ENCODE data around the gene OR9G4.

OR9G4 gene

GRCh38 chr11:56748597-56748996 lies at the start of gene OR9G4:
Gene OR9G4, minus strand, starts transcription at chr11:56748697. Its CDS starts 4,931 bp downstream, at chr11:56743766.
- DNase-seq: no peak

- DNase-seq: peak; percentile 44 to 75
Measured at GRCh38 chr11:56783448-56784041, 35.0 kb upstream of the OR9G4 start.

- peak; percentile 40 to 56 for DNase-seq
Measured at GRCh38 chr11:56782167-56782847, 33.8 kb upstream of the OR9G4 start.

DNA sequence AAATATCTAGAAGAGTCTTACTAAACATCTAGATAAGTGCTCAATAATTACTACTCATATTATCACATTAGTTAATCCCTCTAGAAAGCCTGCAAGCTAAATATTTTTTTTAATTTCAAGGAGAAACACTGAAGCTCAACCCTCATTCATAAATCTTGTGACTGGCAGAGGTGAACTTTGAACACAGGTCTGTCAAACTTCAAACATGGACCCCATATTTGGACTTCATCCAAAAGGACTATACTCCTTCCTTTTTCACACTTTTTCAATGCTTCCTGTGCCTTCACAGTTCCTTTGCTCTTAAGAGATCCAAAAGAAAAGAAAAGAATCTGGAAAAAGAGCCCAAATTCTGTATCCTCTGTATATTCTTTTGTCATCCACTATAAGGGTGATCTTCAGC lies 28.3 kb upstream of the OR9G4 start:
- DNase-seq: no peak

DNA sequence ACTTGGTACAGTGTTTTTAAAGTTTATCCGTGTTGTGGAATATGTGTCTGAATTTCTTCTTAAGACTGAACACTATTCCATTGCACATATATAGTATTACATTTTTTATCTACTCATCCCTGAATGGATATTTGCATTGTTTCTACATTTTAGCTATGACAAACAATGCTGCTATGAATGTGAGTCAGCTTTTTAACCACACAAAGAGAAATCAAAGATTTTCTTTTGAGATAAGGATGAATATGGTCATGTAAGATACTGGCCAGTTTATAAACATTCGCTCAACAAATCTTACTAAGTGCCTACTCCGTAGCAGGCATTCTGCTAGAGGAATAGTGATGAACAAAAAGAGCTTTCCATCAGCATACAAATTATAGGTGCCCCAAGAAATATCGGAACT lies 16.5 kb upstream of the OR9G4 start:
- DNase-seq: no peak

DNA sequence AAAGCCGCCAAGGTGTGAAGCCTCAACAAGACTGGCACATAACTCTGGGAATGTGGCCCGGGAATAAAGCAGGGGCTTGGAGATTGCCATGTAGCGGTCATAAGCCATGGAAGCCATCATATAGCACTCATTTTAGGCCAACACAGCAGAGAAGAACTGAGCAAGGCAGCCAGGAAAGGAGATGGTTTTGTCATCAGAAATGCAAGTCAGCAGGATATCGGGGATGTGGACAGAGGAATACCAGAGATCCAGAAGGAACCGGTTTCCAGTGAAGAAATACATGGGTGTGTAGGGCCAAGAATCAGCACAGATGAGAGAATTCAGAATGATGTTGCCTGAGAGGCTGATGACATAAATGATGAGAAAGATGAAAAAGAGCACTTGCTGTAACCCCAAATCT lies 3.0 kb upstream of the OR9G4 start:
- no peak for DNase-seq

DNA sequence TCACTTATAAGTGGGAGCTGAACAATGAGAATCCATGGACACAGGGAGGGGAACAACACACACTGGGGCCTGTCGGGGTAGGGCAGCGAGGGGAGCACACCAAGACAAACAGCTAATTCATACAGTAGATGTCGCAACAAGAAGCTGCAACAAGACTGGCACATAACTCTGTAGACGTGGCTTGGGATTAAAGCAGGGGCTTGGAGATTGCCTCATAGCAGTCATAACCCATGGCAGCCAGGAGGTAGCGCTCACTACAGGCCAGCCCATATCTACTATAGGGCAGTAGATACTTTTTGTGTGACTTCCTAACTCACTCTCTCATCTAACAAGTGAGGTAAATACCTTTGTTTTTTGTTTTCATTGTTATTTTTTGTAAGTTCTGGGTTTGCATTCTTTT lies 1.7 kb upstream of the OR9G4 start:
- no peak for DNase-seq

- no peak for DNase-seq
Measured at GRCh38 chr11:56740886-56741285, 7.6 kb downstream of the OR9G4 start.

DNA sequence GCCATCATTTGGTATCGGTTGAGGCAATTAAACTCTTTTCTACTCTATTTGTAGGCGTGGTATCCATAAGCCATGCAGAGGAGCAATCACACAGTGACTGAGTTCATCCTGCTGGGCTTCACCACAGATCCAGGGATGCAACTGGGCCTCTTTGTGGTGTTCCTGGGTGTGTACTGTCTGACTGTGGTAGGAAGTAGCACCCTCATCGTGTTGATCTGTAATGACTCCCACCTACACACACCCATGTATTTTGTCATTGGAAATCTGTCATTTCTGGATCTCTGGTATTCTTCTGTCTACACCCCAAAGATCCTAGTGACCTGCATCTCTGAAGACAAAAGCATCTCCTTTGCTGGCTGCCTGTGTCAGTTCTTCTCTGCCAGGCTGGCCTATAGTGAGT lies 8.4 kb downstream of the OR9G4 start:
- DNase-seq: no peak

DNA sequence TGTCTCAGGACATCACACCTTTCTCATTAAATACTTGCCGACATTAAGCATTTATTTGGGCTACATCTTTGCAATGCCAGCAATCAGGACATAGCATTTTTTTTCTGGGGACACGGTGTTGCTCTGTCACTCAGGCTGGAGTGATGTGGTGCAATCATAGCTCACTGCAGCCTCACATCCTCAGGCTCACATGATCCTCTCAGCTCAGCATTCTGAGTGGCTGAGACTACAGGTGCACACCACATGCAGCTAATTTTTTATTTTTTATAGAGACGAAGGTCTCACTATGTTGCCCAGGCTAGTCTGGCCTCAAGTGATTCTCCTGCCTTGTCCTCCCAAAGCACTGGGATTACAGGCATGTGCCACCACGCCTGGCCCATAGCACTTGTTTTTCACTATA lies 28.0 kb downstream of the OR9G4 start:
- no peak for DNase-seq

DNA sequence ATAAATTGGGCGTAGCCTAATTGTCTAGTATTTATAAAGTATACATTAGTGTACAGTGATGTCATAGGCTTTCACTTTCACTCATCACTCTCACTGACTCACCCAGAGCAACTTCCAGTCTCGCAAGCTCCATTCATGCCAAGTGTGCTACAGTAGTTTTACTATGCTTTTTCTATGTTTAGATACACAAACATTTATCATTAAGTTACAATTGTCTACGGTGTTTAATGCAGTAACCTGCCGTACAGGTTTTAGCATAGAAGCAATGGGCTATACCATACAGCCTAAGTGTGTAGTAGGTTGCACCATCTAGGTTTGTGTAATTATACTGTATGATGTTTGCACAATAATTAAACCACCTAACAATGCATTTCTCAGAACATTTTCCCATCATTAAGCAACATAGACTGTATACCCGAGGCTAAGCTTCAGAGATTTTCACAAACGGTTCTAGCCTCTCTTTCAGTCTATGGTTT lies 32.1 kb downstream of the OR9G4 start:
- no peak for DNase-seq

GRCh38 chr11:56714206-56714605 lies 34.3 kb downstream of the OR9G4 start:
- no peak for DNase-seq

- DNase-seq: no peak
Measured at GRCh38 chr11:56706486-56706885, 42.0 kb downstream of the OR9G4 start.

- DNase-seq: no peak
Measured at GRCh38 chr11:56705784-56706396, 42.6 kb downstream of the OR9G4 start.

- no peak for DNase-seq
Measured at GRCh38 chr11:56700914-56701485, 47.5 kb downstream of the OR9G4 start.

DNA sequence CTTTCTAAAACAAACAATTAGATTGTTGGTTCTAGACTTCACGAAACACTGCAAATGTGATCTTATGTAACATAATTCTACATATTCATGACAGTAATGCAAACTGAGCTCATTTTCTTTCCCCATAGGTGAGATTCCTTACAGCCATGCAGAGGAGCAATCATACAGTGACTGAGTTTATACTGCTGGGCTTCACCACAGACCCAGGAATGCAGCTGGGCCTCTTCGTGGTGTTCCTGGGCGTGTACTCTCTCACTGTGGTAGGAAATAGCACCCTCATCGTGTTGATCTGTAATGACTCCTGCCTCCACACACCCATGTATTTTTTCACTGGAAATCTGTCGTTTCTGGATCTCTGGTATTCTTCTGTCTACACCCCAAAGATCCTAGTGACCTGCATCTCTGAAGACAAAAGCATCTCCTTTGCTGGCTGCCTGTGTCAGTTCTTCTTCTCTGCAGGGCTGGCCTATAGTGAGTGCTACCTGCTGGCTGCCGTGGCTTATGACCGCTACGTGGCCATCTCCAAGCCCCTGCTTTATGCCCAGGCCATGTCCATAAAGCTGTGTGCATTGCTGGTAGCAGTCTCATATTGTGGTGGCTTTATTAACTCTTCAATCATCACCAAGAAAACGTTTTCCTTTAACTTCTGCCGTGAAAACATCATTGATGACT lies 48.1 kb downstream of the OR9G4 start:
- DNase-seq: peak; percentile 32 to 38

GRCh38 chr11:56698795-56699194 lies 49.7 kb downstream of the OR9G4 start, which contains the start of gene OR9G1:
Gene OR9G1, plus strand, starts transcription at chr11:56699095. Its CDS starts 1,293 bp downstream, at chr11:56700388.
- no peak for DNase-seq

GRCh38 chr11:56693428-56693827 lies 55.1 kb downstream of the OR9G4 start:
- no peak for DNase-seq

All from Kasumi-1 (cell line).